Kidney (tissue), 14 donors: Measurements from ENCODE around the gene CAMKMT. TPM values are rescaled to one million over a fixed set of nuclear protein-coding genes. Genes with fewer than 3 reads are reported as not detected.

Experiments used
- DNase-seq, 5 donors: peaks; one replicate each; pipeline ENCODE4 v3.0.0-alpha.2; 2013 to 2020
- FAIRE-seq: peaks from 2 replicates; lab custom pipeline; 2012; peaks lifted over from hg19 to GRCh38; lab: Jason Lieb, UNC
- H3K27ac ChIP-seq, 2 donors: one replicate each; pipeline ENCODE4 v1.7.0; 2013; ENCODE audit warnings: low read depth in 2 of 2, low read length in 2 of 2, inconsistent platforms in 1 of 2
- H3K27me3 ChIP-seq: one replicate; pipeline ENCODE4 v1.7.1; 2013; ENCODE audit warnings: low read length, inconsistent platforms; ENCODE audit not compliant: control insufficient read depth, insufficient read depth
- H3K36me3 ChIP-seq, 3 donors: one replicate each; pipeline versions ENCODE4 v1.7.0 to v1.7.1; 2013; ENCODE audit warnings: low read length in 3 of 3, control low read depth in 1 of 3, inconsistent platforms in 1 of 3; ENCODE audit not compliant: insufficient read depth in 3 of 3, control insufficient read depth in 2 of 3
- H3K4me1 ChIP-seq, 3 donors: one replicate each; pipeline versions ENCODE4 v1.7.0 to v1.7.1; 2013; ENCODE audit warnings: low read length in 3 of 3, inconsistent platforms in 1 of 3, low read depth in 1 of 3; ENCODE audit not compliant: control insufficient read depth in 2 of 3, insufficient read depth in 2 of 3
- H3K4me3 ChIP-seq, 3 donors: one replicate each; pipeline versions ENCODE4 v1.7.0 to v1.8.1; 2013; ENCODE audit warnings: low read length in 3 of 3, control low read depth in 1 of 3, inconsistent platforms in 1 of 3
- H3K9ac ChIP-seq, 3 donors: one replicate each; pipeline versions ENCODE4 v1.7.0 to v1.7.1; 2013; ENCODE audit warnings: low read length in 3 of 3, control low read depth in 1 of 3, inconsistent platforms in 1 of 3
- H3K9me3 ChIP-seq, 3 donors: one replicate each; pipeline versions ENCODE4 v1.7.0 to v1.7.1; 2013; ENCODE audit warnings: low read length in 3 of 3, control low read depth in 1 of 3, inconsistent platforms in 1 of 3; ENCODE audit not compliant: control insufficient read depth in 2 of 3, insufficient read depth in 1 of 3
- intact Hi-C: fragments of 100-400 bp; cut with DNase I; formaldehyde crosslinking; loops from one replicate; pipeline ENCODE4 v1.11.1; 2022
- polyA plus RNA-seq: library from polyadenylated mRNA; stranded (reverse); fragments of 350-450 nt; fragmentation: Illumina TruSeq; extraction: RNeasy Lipid Tissue Mini Kit (QIAGEN cat#74804); gene quantifications from one replicate; pipeline ENCODE4 v1.2.3, GENCODE V29; 2014; ENCODE audit warnings: low read depth, low replicate concordance; ENCODE audit not compliant: insufficient read depth
- total RNA-seq: library from RNA; stranded (reverse); fragmentation: NEBNext Ultra II Directional; extraction: Animal tissue kit (Norgen Biotek cat#: 25700); gene quantifications from one replicate; pipeline ENCODE4 v1.2.1, GENCODE V29; 2021
- TF ChIP-seq, protein P1 (sequence below): IDR thresholded peaks from 3 replicates; pipeline ENCODE4 v1.5.1; 2012; ENCODE audit warnings: mild to moderate bottlenecking, moderate library complexity, borderline replicate concordance; ENCODE audit not compliant: insufficient read depth; ENCODE audit errors: extremely low read depth
- donor health status: control.
- donor health status: control.
- donor health status: control.
- donor health status: control.
- donor health status: control.
- donor health status: DM: yes; HTN: yes; CAD: no.
- donor health status: Normal renal cell carcinoma (clear cell type).

The CAMKMT gene
- total and polyA plus RNA-seq, 2 donors from 2014 or later, result 9.9 to 14.5 TPM

DNA sequence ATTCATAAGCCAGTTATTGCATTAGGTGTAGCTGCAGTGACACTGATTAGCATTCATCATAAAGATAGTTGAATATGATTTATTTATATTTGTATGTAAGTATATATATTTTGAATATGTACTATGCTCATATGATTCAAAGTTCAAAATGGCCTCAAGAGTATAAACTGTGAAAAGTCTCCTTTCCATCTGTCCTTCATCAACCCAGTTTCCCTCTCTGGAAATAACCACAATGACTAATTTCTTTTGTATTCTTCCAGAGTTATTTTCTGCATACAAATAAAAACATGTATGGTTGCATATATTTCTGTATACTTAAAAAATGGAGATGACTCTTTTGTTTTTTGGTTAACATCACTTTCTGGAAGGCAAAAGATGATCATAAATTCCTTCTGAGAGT, 95.2 kb downstream of the CAMKMT start:
- H3K9ac ChIP-seq, result no peak overlapping the region
- DNase-seq, result no peak
- no peak for FAIRE-seq
- H3K27ac ChIP-seq, result no peak overlapping the region
- TF ChIP-seq, protein P1, sequence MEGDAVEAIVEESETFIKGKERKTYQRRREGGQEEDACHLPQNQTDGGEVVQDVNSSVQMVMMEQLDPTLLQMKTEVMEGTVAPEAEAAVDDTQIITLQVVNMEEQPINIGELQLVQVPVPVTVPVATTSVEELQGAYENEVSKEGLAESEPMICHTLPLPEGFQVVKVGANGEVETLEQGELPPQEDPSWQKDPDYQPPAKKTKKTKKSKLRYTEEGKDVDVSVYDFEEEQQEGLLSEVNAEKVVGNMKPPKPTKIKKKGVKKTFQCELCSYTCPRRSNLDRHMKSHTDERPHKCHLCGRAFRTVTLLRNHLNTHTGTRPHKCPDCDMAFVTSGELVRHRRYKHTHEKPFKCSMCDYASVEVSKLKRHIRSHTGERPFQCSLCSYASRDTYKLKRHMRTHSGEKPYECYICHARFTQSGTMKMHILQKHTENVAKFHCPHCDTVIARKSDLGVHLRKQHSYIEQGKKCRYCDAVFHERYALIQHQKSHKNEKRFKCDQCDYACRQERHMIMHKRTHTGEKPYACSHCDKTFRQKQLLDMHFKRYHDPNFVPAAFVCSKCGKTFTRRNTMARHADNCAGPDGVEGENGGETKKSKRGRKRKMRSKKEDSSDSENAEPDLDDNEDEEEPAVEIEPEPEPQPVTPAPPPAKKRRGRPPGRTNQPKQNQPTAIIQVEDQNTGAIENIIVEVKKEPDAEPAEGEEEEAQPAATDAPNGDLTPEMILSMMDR, result no peak
- H3K36me3 ChIP-seq, result no peaks in the 10 kb centered on the region
- no peaks in the 10 kb centered on the region for H3K9me3 ChIP-seq
- intact Hi-C loops, result no loop called here
- no peaks in the 10 kb centered on the region for H3K4me1 ChIP-seq
- H3K27me3 ChIP-seq, result no peaks in the 10 kb centered on the region
- H3K4me3 ChIP-seq, result no peak overlapping the region

DNA sequence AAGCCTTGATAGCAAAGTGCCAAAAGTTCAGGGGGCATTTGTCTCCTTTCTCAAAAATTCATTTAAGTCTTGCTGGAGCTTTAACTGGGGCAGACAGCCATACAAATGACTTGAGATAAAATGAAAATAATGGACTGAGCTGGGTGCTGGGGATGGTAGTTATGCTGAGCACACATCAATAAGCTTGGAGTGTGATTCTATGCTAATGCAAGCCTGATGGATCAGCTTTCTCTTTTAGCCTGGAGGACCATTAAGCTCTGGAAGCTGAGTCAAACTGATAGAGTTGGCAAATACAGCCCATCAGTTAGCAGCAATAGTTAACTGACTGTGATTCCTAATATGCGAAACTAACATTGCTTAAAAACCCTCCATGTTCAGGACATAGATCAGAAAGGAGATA, 98.0 kb downstream of the CAMKMT start:
- Histone ChIP-seq H3K27me3 (no peaks in the 10 kb centered on the region), H3K36me3 (no peaks in the 10 kb centered on the region), H3K4me1 (no peaks in the 10 kb centered on the region), H3K27ac (no peak overlapping the region), H3K4me3 (no peak overlapping the region), H3K9me3 (peaks cover 0 to 3% (median 0%) of the 10 kb centered on the region in 3 donors), H3K9ac (no peak overlapping the region)
- no peak for FAIRE-seq
- DNase-seq, result no peak
- intact Hi-C loops, result no loop called here
- TF ChIP-seq, protein P1, result no peak

DNA sequence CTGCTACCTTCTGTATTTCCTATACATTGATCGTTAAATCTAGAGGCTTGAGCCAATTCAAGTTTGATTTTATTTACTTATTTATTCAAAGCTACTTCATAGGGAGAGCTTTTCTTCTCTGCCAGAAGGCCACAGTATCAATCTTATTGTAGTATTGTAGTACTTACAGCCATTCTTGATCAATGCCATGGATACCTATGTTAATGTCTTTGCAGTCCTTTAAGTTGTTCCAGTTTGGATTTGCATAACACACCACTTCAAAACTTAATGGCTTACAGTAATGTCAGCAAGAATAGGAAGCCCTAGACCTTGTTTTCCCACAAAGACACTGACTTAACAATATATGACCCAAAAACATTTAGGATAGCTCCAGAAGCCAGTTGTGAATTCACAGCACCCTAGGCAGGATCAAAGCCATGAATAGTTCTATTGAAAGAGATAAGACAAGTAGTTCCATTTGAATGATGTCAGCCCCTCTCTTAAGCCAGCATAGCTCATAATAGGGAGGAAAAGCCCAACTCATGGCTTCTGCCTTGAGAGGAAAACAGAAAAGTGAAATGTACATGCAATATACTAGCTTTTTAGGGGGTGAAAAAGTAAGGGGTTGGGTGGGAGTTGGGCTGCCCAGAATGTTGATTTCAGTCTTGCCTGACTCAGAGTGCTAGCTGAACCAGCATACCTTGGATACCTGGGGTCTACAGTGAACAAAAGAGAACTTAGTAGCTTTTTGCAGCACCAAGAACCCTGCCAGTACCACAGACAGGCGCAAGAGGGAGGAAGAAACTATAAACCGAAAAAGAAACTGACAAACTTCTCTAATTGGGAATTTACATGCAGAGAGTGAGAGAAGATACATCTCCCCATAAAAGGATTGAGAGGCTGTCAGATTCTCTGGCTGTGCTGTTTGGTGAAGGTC, 101.4 kb downstream of the CAMKMT start:
- Histone ChIP-seq H3K9me3 (peaks cover 0 to 3% (median 3%) of the 10 kb centered on the region in 3 donors), H3K27me3 (no peaks in the 10 kb centered on the region), H3K9ac (no peak overlapping the region), H3K4me3 (no peak overlapping the region), H3K27ac (no peak overlapping the region), H3K4me1 (no peaks in the 10 kb centered on the region), H3K36me3 (no peaks in the 10 kb centered on the region)
- DNase-seq, result no peak
- FAIRE-seq, result no peak
- intact Hi-C loops, result no loop called here
- TF ChIP-seq, protein P1, result no peak
